Peyer's patch (tissue), 4 donors: ENCODE results near the gene PRPF19.

ENCODE experiments used
- POLR2A ChIP-seq, 2 donors: fragments of 450-650 bp; IDR thresholded peaks; one replicate each; pipeline ENCODE4 v1.5.1; 2017; ENCODE audit warnings: antibody characterized with exemption in 2 of 2, mild to moderate bottlenecking in 2 of 2, moderate library complexity in 2 of 2
- TF ChIP-seq, protein P1 (sequence below), 6 experiments: fragments of 450-650 bp in 4 of 6; fragments of 200-600 bp in 2 of 6; sonication (generic) in 1 of 6; IDR thresholded peaks; one replicate each; pipeline ENCODE4 v1.5.1; 2017 to 2019; ENCODE audit warnings: antibody characterized with exemption in 6 of 6, mild to moderate bottlenecking in 3 of 6, moderate library complexity in 1 of 6

DNA sequence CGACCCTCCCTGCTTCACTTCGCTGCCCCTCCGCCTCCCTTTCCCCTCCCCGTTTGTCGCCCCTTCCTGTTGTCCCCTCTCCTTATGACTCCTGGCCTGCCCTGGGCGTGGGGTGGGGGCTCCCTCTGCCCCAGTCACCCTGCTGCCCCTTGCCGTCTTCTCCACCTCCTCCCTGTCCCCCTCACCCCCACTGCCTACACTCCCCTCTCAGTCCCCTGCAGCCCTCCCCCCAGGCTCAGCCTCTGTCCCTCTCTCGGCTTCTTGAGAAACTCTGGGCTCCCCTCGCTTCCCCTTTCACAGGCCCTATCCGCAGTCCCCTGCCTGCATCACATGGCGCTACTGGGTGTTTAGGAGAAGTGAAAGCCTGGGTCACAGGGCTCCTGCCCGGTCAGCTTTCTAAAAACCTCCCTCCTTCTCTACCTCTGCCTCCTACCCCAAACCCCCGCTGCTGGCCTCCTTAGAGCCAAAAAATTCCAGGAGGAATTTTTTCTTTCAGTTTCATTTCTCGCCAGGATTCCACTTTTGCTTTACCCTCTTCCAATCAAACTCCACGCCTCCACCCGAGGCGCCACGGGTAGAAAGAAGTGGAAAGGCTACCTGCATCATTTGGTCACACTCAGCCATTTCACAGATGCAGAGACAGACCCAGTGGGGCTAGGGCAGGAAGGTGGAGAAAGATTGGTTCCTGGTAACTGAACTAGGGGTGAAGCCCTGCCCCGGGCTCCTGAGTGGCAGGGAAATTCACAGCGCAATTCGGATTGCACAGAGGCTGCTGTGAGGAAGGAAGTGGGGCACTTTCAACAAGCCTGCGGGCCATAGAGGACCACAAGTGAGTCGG, 45.7 kb upstream of the PRPF19 start, which contains the start of gene SLC15A3:
- no peak for TF ChIP-seq POLR2A (IDR thresholded peaks at IDR 0.05)
- TF ChIP-seq, protein P1, sequence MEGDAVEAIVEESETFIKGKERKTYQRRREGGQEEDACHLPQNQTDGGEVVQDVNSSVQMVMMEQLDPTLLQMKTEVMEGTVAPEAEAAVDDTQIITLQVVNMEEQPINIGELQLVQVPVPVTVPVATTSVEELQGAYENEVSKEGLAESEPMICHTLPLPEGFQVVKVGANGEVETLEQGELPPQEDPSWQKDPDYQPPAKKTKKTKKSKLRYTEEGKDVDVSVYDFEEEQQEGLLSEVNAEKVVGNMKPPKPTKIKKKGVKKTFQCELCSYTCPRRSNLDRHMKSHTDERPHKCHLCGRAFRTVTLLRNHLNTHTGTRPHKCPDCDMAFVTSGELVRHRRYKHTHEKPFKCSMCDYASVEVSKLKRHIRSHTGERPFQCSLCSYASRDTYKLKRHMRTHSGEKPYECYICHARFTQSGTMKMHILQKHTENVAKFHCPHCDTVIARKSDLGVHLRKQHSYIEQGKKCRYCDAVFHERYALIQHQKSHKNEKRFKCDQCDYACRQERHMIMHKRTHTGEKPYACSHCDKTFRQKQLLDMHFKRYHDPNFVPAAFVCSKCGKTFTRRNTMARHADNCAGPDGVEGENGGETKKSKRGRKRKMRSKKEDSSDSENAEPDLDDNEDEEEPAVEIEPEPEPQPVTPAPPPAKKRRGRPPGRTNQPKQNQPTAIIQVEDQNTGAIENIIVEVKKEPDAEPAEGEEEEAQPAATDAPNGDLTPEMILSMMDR (IDR thresholded peaks at IDR 0.05) = no peak
